Common myeloid progenitor, CD34-positive (primary cell): ENCODE data around the gene TFR2.

Source experiments
- CTCF ChIA-PET: fragments of 350-600 bp; sonication (Branson Sonifier 250); formaldehyde crosslinking; loops from one replicate; lab custom pipeline; 2021; ENCODE audit warnings: antibody characterized with exemption; lab: Charles Lee
- POLR2A ChIA-PET: fragments of 350-600 bp; sonication (Branson Sonifier 250); formaldehyde crosslinking; loops from one replicate; lab custom pipeline; 2021; ENCODE audit warnings: antibody characterized with exemption; lab: Charles Lee
- DNase-seq, 3 donors: peaks; one replicate each; pipeline versions ENCODE4 v3.0.0 to v3.0.0-alpha.2; 2013
- H3K27ac ChIP-seq, 2 experiments: 1 replicate in 1 of 2; 2 replicates in 1 of 2; pipeline ENCODE4 v1.7.0; 2013; ENCODE audit warnings: inconsistent platforms in 2 of 2, low read length in 2 of 2, mild to moderate bottlenecking in 2 of 2, low read depth in 1 of 2, moderate library complexity in 1 of 2; ENCODE audit not compliant: severe bottlenecking in 2 of 2, insufficient read depth in 1 of 2, poor library complexity in 1 of 2
- H3K27me3 ChIP-seq, 5 experiments: replicated peaks in 2 of 5; 1 replicate in 3 of 5; 2 replicates in 2 of 5; pipeline versions ENCODE4 v1.6.1 to v1.7.0; 2013; ENCODE audit warnings: low read length in 4 of 5, mild to moderate bottlenecking in 2 of 5, moderate library complexity in 2 of 5, inconsistent platforms in 1 of 5; ENCODE audit not compliant: insufficient read depth in 5 of 5, control insufficient read depth in 4 of 5
- H3K36me3 ChIP-seq, 4 experiments: 1 replicate in 2 of 4; 2 replicates in 2 of 4; pipeline versions ENCODE4 v1.6.1 to v1.7.0; 2013; ENCODE audit warnings: low read length in 3 of 4, control low read depth in 1 of 4, mild to moderate bottlenecking in 1 of 4; ENCODE audit not compliant: control insufficient read depth in 4 of 4, insufficient read depth in 4 of 4
- H3K4me1 ChIP-seq, 4 experiments: 1 replicate in 3 of 4; 2 replicates in 1 of 4; pipeline versions ENCODE4 v1.6.1 to v1.7.1; 2013; ENCODE audit warnings: low read length in 3 of 4, mild to moderate bottlenecking in 3 of 4, control low read depth in 1 of 4, inconsistent platforms in 1 of 4, moderate library complexity in 1 of 4; ENCODE audit not compliant: control insufficient read depth in 4 of 4, insufficient read depth in 4 of 4; ENCODE audit errors: control extremely low read depth in 1 of 4
- H3K4me3 ChIP-seq, 7 experiments: 1 replicate in 4 of 7; 2 replicates in 3 of 7; pipeline versions ENCODE4 v1.5.1 to v1.7.0; 2013; ENCODE audit warnings: mild to moderate bottlenecking in 7 of 7, low read length in 6 of 7, moderate library complexity in 6 of 7, inconsistent platforms in 2 of 7, low read depth in 2 of 7, control low read depth in 1 of 7; ENCODE audit not compliant: insufficient read depth in 4 of 7, control insufficient read depth in 1 of 7; ENCODE audit errors: extremely low read depth in 1 of 7
- H3K9me3 ChIP-seq, 5 experiments: 1 replicate in 4 of 5; 2 replicates in 1 of 5; pipeline versions ENCODE4 v1.6.1 to v1.7.1; 2013; ENCODE audit warnings: low read length in 4 of 5, mild to moderate bottlenecking in 2 of 5, inconsistent platforms in 1 of 5, low read depth in 1 of 5, moderate library complexity in 1 of 5; ENCODE audit not compliant: control insufficient read depth in 4 of 5, insufficient read depth in 2 of 5; ENCODE audit errors: control extremely low read depth in 1 of 5
- WGBS: methylation state at CpG from one replicate; pipeline ENCODE4 v1.1.5; 2013; ENCODE audit not compliant: insufficient coverage; 5-methylcytosine and 5-hydroxymethylcytosine counted together

The TFR2 gene

GRCh38 chr7:100572281-100572948, 68.9 kb downstream of the TFR2 start:
- Histone ChIP-seq H3K9me3 (no peaks in the 10 kb centered on the region), H3K4me1 (peaks cover 0 to 39% (median 36%) of the 10 kb centered on the region in 4 experiments), H3K4me3 (no peak overlapping the region), H3K36me3 (peaks cover 2 to 59% (median 41%) of the 10 kb centered on the region in 4 experiments), H3K27ac (no peak overlapping the region), H3K27me3 (no peaks in the 10 kb centered on the region)
- CTCF ChIA-PET, result interaction anchor here (1.1 to 1.7 kb wide), 3 partner anchors 8 to 98 kb away, joined by 3 to 11 read pairs (median 3); no protein-coding TSS in a partner anchor
- POLR2A ChIA-PET, result interaction anchor here (4.8 kb wide), 1 partner anchor 12 kb away, joined by 34 read pairs; the partner anchor contains the start of genes FBXO24 and LRCH4
- DNase-seq, result no peak
- 94% methylated on average over 16 of the region's 20 CpGs for WGBS

DNA sequence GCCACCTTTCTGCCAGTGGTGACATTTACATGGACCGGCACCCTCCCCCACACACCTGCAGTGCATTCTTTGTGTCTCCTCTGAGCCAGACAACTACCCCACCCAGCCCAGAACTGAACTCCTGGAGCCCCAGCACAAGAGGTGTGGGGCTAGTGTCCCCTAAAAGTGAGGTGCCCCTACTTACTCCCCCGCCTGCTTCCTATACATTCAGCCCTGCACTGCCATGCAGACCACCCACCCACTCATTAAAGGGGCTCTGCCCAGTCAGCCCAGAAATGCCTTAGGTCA, 69.6 kb downstream of the TFR2 start:
- Histone ChIP-seq H3K4me1 (peaks cover 0 to 43% (median 39%) of the 10 kb centered on the region in 4 experiments), H3K27me3 (no peaks in the 10 kb centered on the region), H3K9me3 (no peaks in the 10 kb centered on the region), H3K36me3 (peaks cover 2 to 53% (median 37%) of the 10 kb centered on the region in 4 experiments), H3K27ac (no peak overlapping the region), H3K4me3 (no peak overlapping the region)
- WGBS, result 100% methylated on average over 2 of the region's 2 CpGs
- ChIA-PET CTCF (interaction anchor here (0.7 to 1.7 kb wide), 6 partner anchors 10 to 120 kb away, joined by 3 to 7 read pairs (median 4); no protein-coding TSS in a partner anchor), POLR2A (interaction anchor here (4.8 kb wide), 1 partner anchor 13 kb away, joined by 34 read pairs; the partner anchor contains the start of genes FBXO24 and LRCH4)
- no peak for DNase-seq

DNA sequence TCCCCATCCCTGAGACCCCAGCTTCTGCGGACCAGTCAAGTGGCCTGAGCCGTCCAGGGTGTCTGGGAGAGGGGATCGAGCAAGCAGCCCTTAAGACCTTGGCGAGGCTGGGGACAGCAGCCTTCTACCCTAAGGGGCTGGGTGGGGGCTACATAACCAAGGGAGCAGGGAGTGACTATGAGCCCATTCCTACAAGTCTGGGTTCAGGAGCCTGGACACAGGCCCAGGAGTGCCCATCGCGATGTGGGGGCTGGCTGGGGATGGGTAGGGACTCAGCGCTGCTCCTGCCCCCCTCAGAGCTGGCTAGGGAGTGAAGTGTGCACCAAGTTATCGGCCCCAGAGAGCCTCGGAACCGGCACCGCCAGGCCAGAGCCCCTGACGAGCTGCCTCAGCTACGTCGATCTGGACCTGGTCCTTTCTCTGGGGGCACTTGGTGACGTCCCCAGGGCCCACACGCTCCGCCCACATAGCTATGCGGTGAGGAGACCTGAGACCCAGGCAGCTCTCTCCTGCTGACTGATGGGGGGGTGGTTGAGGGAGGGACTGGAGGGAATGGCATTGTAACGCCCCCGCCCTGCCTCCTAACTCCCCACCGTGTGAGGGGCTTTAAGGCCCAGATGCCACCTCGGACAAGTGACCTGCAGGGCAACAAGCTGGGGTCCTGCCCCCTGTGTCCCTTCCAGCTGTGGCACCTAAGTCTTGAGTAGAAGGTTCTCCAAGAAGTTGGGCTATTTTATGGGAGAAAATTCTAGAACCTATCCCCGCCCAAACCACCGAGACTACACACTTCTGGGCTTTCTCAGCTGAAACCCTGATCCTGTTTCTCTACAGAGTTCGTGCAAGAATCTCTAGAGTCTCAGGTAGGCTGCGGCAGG, 70.2 kb downstream of the TFR2 start:
- Histone ChIP-seq H3K27ac (no peak overlapping the region), H3K4me3 (no peak overlapping the region), H3K4me1 (peaks cover 0 to 43% (median 39%) of the 10 kb centered on the region in 4 experiments), H3K27me3 (no peaks in the 10 kb centered on the region), H3K36me3 (peaks cover 2 to 48% (median 32%) of the 10 kb centered on the region in 4 experiments), H3K9me3 (no peaks in the 10 kb centered on the region)
- CTCF ChIA-PET, result interaction anchor here (0.6 to 1.7 kb wide), 6 partner anchors 10 to 1149 kb away, joined by 3 to 7 read pairs (median 4); no protein-coding TSS in a partner anchor
- DNase-seq, result no peak
- 97% methylated on average over 15 of the region's 26 CpGs for WGBS
- POLR2A ChIA-PET, result interaction anchor here (4.8 kb wide), 1 partner anchor 13 kb away, joined by 34 read pairs; the partner anchor contains the start of genes FBXO24 and LRCH4
